GM12801 (cell line): Measurements from ENCODE around the gene TCF7L1.

Experiments used
- TF ChIP-seq, protein P1 (sequence below): IDR thresholded peaks from one replicate; pipeline ENCODE4 v1.5.1; 2011; ENCODE audit warnings: control low read depth; ENCODE audit not compliant: insufficient read length; ENCODE audit errors: extremely low read depth

The TCF7L1 gene

DNA sequence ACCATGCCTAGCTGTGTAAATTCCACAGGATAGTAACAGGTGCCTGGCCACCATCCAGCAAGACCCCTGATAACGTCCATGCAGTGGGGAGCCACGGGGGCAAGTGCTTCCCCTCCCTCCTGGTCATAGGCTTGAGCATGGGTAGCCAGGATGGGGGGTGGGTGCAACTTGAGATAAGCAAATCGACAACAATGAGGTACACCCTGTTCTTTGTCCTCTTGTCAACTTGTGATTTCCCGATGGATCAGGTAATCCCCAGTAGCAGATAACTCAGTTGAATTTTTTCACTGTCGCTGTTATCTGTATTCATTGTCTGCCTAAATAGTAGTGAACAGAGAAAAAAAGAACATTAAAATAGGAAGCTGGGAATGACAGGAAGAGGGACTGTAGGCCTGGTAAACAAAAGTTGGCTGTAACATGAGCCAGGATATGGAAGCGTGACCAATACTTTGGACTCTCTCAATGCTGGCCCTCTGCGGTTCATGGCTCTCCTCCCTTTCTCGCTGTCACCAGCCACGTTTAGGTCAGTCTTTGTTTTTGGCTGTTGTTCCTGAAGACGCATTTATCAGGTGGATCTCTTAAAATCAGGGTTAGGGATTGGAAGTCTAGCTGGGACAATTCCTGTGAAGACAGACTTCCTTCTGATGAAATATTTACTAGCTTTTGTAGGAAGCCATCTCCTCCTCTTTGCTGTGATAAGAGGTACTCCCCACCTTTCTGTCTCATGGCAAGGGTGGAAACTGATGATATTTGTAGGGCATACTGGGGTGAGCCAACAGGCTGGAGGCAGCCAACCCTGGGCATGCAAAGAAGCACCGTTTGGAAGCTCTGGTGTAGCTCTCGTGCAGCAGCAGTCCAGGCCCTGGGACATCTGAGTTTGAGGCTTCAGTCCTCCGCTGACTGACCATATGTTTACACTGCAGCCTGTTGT, 42.4 kb downstream of the TCF7L1 start:
- TF ChIP-seq, protein P1, sequence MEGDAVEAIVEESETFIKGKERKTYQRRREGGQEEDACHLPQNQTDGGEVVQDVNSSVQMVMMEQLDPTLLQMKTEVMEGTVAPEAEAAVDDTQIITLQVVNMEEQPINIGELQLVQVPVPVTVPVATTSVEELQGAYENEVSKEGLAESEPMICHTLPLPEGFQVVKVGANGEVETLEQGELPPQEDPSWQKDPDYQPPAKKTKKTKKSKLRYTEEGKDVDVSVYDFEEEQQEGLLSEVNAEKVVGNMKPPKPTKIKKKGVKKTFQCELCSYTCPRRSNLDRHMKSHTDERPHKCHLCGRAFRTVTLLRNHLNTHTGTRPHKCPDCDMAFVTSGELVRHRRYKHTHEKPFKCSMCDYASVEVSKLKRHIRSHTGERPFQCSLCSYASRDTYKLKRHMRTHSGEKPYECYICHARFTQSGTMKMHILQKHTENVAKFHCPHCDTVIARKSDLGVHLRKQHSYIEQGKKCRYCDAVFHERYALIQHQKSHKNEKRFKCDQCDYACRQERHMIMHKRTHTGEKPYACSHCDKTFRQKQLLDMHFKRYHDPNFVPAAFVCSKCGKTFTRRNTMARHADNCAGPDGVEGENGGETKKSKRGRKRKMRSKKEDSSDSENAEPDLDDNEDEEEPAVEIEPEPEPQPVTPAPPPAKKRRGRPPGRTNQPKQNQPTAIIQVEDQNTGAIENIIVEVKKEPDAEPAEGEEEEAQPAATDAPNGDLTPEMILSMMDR: no peak

DNA sequence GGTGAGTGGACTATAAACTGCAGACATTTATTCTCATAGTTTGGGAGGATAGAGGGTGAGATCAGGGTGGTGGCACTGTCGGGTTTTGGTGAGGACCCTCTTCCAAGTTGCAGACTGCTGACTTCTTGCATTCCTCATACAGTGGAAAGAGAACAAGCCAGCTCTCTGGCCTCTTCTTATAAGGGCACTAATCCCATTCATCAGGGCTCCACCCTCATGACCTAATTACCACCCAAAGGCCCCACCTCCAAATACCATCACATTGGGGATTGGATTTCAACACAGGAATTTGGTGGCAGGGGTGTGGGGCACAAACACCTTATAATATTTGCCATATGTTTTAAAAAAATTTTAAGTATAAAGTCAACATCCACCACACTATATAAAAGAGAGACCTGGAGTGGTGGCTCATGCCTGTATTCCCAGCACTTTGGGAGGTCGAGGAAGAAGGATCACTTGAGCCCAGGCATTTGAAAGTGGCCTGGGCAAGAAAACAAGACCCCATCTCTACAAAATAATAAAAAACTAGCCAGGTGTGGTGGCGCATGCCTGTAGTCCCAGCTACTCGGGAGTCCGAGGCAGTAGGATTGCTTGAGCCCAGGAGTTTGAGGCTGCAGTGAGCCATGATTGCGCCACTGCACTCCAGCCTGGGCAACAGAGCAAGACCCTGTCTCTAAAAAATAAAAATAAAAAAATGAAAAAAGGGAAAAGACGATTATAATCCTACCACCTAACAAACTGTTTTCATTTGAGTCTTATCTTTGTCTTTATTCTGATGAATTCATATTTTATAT, 44.0 kb downstream of the TCF7L1 start:
- TF ChIP-seq, protein P1: no peak

DNA sequence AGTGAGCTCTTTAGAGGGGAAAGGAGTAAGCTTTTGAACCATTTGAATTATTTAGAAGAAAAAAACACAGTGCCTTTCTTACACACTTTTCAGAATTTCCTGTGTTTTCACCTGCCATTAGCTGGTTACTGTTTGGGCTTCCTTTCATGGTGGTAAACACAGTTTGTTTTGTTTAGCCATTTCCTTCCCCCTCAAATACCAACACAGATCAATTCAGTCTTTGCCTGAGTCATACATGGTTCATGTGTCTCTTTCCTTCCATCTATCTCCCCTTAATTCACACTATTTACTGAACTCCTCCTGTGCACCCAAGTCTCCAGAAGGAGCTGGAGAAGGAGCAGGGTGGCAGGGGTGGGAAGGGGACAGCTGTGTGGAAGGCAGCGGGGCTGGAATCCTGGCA, 45.0 kb downstream of the TCF7L1 start:
- TF ChIP-seq, protein P1: no peak

DNA sequence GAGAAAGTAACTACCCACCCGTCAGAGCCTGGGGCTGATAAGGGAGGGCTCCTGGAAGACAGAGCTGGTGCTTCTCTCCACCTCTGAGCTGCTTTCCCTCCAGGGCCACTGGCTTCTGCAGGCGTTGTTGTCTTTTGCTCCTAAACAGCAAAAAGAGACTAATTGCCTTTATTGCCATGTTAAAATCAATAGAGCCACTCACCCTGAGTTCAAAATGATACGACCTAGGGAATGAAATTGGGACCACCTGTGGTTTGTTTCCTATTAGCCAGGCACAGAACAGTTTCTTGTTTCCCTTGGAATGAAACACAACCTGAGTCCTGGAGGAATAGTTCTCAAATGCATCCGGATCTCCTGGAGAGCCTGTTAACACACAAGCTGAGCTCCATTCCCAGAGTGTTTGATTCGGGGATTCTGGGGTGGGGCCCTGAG, 45.8 kb downstream of the TCF7L1 start:
- TF ChIP-seq, protein P1: no peak

DNA sequence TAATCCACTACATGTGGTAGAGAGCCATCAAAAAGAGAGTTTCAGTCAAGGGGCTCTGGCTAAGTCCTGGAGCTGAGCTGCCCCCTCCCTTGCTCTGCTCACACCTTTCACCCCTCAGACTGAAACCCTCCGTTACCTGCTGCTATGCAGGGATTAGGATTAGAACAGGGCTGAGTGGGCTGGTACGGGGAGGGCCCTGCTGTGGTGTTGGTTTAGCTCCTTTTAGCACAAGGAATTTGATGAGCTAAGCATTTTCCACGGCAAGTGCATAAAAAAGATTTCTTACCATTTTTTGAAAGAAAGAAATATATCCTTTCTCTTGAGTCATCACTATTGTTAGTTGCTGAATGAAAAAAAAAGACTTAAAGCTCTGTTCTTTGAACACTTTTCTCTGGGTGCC, 46.3 kb downstream of the TCF7L1 start:
- TF ChIP-seq, protein P1: no peak

DNA sequence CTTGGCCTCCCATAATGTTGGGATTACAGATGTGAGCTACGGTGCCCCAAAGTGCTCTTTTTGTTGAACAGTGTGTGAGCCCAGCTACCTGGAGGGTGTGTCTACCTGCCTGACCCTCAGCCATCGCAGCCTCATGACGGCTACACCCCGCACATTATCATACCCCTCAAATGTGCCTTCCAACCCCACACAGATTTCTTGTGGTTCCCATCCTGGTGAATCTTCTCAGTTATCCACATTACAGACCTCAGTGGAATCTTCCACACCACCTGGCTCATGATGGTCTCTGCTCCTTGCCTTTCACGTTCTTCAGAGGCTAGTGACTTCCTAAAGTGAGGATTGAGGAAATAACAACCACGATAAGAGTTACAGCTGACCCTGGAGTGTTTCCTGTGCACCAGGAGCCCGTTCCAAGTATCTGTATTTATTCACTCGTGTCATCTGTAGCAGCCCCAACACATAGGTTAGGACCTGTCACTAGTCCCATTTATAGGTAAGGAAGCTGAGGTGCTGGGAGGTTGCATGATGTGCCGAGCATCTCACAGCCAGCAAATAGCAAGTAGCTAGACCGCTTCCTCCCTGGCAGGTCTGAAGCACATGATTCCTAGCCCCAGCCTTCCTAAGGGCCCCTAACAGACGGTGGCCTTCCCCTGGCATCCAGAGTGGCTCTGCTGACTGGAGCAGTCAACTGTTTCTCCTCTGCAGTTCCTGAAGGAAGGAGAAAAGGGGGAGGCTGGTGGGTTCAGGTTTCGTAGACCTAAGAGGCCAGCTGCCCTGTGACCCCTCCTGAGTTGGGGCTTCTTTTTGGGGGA, 47.3 kb downstream of the TCF7L1 start:
- TF ChIP-seq, protein P1: no peak
